Liver (tissue), 9 donors: ENCODE results near the gene TTYH2. TPM values are rescaled to one million over a fixed set of nuclear protein-coding genes. Genes with fewer than 3 reads are reported as not detected.

Source experiments
- DNase-seq: peaks from one replicate; pipeline ENCODE4 v3.0.0-alpha.2; 2017; ENCODE audit warnings: low spot score
- H3K27ac ChIP-seq, 2 donors: one replicate each; pipeline ENCODE4 v1.7.0; 2013; ENCODE audit warnings: inconsistent platforms in 2 of 2, low read length in 2 of 2, control low read depth in 1 of 2, low read depth in 1 of 2, mild to moderate bottlenecking in 1 of 2
- H3K27me3 ChIP-seq, 4 donors: one replicate each; pipeline versions ENCODE4 v1.6.1 to v1.7.0; 2013; ENCODE audit warnings: low read length in 3 of 4, inconsistent platforms in 1 of 4, mild to moderate bottlenecking in 1 of 4, moderate library complexity in 1 of 4; ENCODE audit not compliant: control insufficient read depth in 4 of 4, insufficient read depth in 4 of 4
- H3K36me3 ChIP-seq, 4 donors: one replicate each; pipeline versions ENCODE4 v1.6.1 to v1.7.0; 2013; ENCODE audit warnings: low read length in 3 of 4, mild to moderate bottlenecking in 3 of 4, low read depth in 1 of 4, moderate library complexity in 1 of 4; ENCODE audit not compliant: control insufficient read depth in 4 of 4, insufficient read depth in 3 of 4
- H3K4me1 ChIP-seq, 4 donors: one replicate each; pipeline versions ENCODE4 v1.6.1 to v1.7.0; 2013; ENCODE audit warnings: low read length in 3 of 4, mild to moderate bottlenecking in 3 of 4, moderate library complexity in 1 of 4; ENCODE audit not compliant: control insufficient read depth in 4 of 4, insufficient read depth in 4 of 4
- H3K4me3 ChIP-seq, 3 donors: one replicate each; pipeline versions ENCODE4 v1.6.1 to v1.7.0; 2013; ENCODE audit warnings: low read length in 3 of 3, control low read depth in 1 of 3, low read depth in 1 of 3, mild to moderate bottlenecking in 1 of 3
- H3K9ac ChIP-seq, 2 donors: one replicate each; pipeline ENCODE4 v1.7.0; 2013; ENCODE audit warnings: low read length in 2 of 2, mild to moderate bottlenecking in 2 of 2, moderate library complexity in 2 of 2, control low read depth in 1 of 2, low read depth in 1 of 2
- H3K9me3 ChIP-seq, 4 donors: one replicate each; pipeline versions ENCODE4 v1.6.1 to v1.7.0; 2013; ENCODE audit warnings: low read length in 3 of 4; ENCODE audit not compliant: control insufficient read depth in 4 of 4
- ATF3 ChIP-seq: IDR thresholded peaks from 2 replicates; pipeline ENCODE4 v1.6.1; 2016; ENCODE audit warnings: antibody characterized with exemption
- CTCF ChIP-seq: fragments of 150-350 bp; IDR thresholded peaks from 2 replicates; pipeline ENCODE4 v1.5.1; 2017; ENCODE audit warnings: improper control_type of control experiment, low read depth, low read length; ENCODE audit not compliant: missing input control
- EGR1 ChIP-seq, 2 donors: IDR thresholded peaks; 2 replicates each; pipeline ENCODE4 v1.6.1; 2016 to 2018; ENCODE audit warnings: antibody characterized with exemption in 2 of 2, low read depth in 2 of 2
- FOXA1 ChIP-seq: IDR thresholded peaks from 2 replicates; pipeline ENCODE4 v1.6.1; 2016; ENCODE audit warnings: antibody characterized with exemption
- FOXA2 ChIP-seq: IDR thresholded peaks from 2 replicates; pipeline ENCODE4 v1.6.1; 2016; ENCODE audit warnings: antibody characterized with exemption
- GABPA ChIP-seq, 2 donors: IDR thresholded peaks in 1 of 2; conservative IDR thresholded peaks in 1 of 2; 2 replicates each; pipeline ENCODE4 v1.6.1; 2016; ENCODE audit warnings: antibody characterized with exemption in 2 of 2, mild to moderate bottlenecking in 1 of 2, moderate library complexity in 1 of 2
- HNF4A ChIP-seq, 2 donors: conservative IDR thresholded peaks; 2 replicates each; pipeline ENCODE4 v1.6.1; 2016; ENCODE audit warnings: antibody characterized with exemption in 2 of 2, mild to moderate bottlenecking in 2 of 2
- HNF4G ChIP-seq: IDR thresholded peaks from 2 replicates; pipeline ENCODE4 v1.6.1; 2016; ENCODE audit warnings: antibody characterized with exemption
- MAX ChIP-seq: IDR thresholded peaks from 2 replicates; pipeline ENCODE4 v1.6.1; 2016; ENCODE audit warnings: antibody characterized with exemption
- NR2F2 ChIP-seq: IDR thresholded peaks from 2 replicates; pipeline ENCODE4 v1.6.1; 2016; ENCODE audit warnings: antibody characterized with exemption
- RAD21 ChIP-seq, 2 donors: IDR thresholded peaks; 2 replicates each; pipeline ENCODE4 v1.6.1; 2016; ENCODE audit warnings: antibody characterized with exemption in 2 of 2, mild to moderate bottlenecking in 2 of 2
- REST ChIP-seq: IDR thresholded peaks from 2 replicates; pipeline ENCODE4 v1.6.1; 2016; ENCODE audit warnings: antibody characterized with exemption, mild to moderate bottlenecking
- RXRA ChIP-seq, 2 donors: IDR thresholded peaks; 2 replicates each; pipeline ENCODE4 v1.6.1; 2017 to 2018; ENCODE audit warnings: antibody characterized with exemption in 2 of 2, mild to moderate bottlenecking in 1 of 2
- SP1 ChIP-seq: IDR thresholded peaks from 2 replicates; pipeline ENCODE4 v1.6.1; 2018; ENCODE audit warnings: antibody characterized with exemption, mild to moderate bottlenecking
- TAF1 ChIP-seq: conservative IDR thresholded peaks from 2 replicates; pipeline ENCODE4 v1.6.1; 2016; ENCODE audit warnings: antibody characterized with exemption, mild to moderate bottlenecking
- YY1 ChIP-seq: IDR thresholded peaks from 2 replicates; pipeline ENCODE4 v1.6.1; 2016; ENCODE audit warnings: antibody characterized with exemption, mild to moderate bottlenecking
- ZBTB33 ChIP-seq: IDR thresholded peaks from 2 replicates; pipeline ENCODE4 v1.6.1; 2016; ENCODE audit warnings: antibody characterized with exemption
- WGBS: extraction: QIAGEN DNeasy Blood & Tissue Kit; methylation state at CpG from one replicate; pipeline ENCODE4 v1.1.7; 2013; 5-methylcytosine and 5-hydroxymethylcytosine counted together
- polyA plus RNA-seq, 2 donors: library from polyadenylated mRNA; stranded (reverse) in 1 of 2; unstranded in 1 of 2; fragments of 200-250 nt in 1 of 2; fragments of >200 nt in 1 of 2; fragmentation: Nextera tagmentation in 1 of 2; extraction: Ambion mirVana in 1 of 2; gene quantifications; one replicate each; pipeline versions ENCODE4 v1.2.1 to v1.2.3, GENCODE V29; 2013 to 2015
- total RNA-seq, 2 donors: library from RNA; depleted of rRNA; stranded (reverse); fragments of >200 nt; gene quantifications; one replicate each; pipeline ENCODE4 v1.2.3, GENCODE V29; 2014
- donor health status: healthy.
- donor health status: healthy.
- donor health status: healthy.
- donor health status: healthy.
- donor health status: healthy.

TTYH2 gene
- total and polyA plus RNA-seq, 4 donors: 0.40 to 2.4 (median 0.99) TPM

GRCh38 chr17:74196541-74197317 lies 16.6 kb upstream of the TTYH2 start:
- TF ChIP-seq RXRA (IDR thresholded peaks at IDR 0.05) (no peak), RAD21 (IDR thresholded peaks at IDR 0.05) (no peak), HNF4G (no peak), FOXA1 (no peak), REST (no peak), MAX (no peak), GABPA (IDR thresholded peaks at IDR 0.05 in 1 of 2, conservative IDR thresholded peaks at IDR 0.05 in 1 of 2) (no peak), ATF3 (no peak), SP1 (no peak), NR2F2 (no peak), EGR1 (IDR thresholded peaks at IDR 0.05; ENCODE audit: low read depth in 2 of 2) (no peak), FOXA2 (no peak), HNF4A (conservative IDR thresholded peaks at IDR 0.05) (no peak), TAF1 (no peak), CTCF (no peak), ZBTB33 (no peak), YY1 (no peak)
- Histone ChIP-seq H3K36me3 (no peaks in the 10 kb centered on the region), H3K9me3 (no peaks in the 10 kb centered on the region), H3K4me3 (no peak overlapping the region), H3K4me1 (peaks cover 0 to 8% (median 3%) of the 10 kb centered on the region in 4 donors), H3K27ac (no peak overlapping the region), H3K9ac (no peak overlapping the region), H3K27me3 (peaks cover 0 to 3% (median 0%) of the 10 kb centered on the region in 4 donors)
- no peak for DNase-seq
- WGBS: 57% methylated on average over 30 of the region's 30 CpGs
